D721Med (cell line): ENCODE measurements around the gene VPS9D1.
"Not testable (repeated sequence)": the region's sequence is repeated elsewhere in the genome, so short reads cannot be mapped to it uniquely, and the experiment has no call there.

Source experiments
- DNase-seq: peaks from one replicate; pipeline ENCODE4 v3.0.0; 2011; ENCODE audit warnings: low spot score; ENCODE audit not compliant: insufficient read length
- FAIRE-seq: peaks from 2 replicates; lab custom pipeline; 2011; peaks lifted over from hg19 to GRCh38; lab: Jason Lieb, UNC
- CTCF ChIP-seq: IDR thresholded peaks from 2 replicates; pipeline ENCODE4 v1.5.1; 2012; ENCODE audit warnings: mild to moderate bottlenecking, control low read depth; ENCODE audit not compliant: insufficient read depth; ENCODE audit errors: missing control alignments

Gene VPS9D1

GRCh38 chr16:89696670-89697128, 24.0 kb downstream of the VPS9D1 start:
- DNase-seq (no peak), FAIRE-seq (no peak)
- no peak for TF ChIP-seq CTCF

DNA sequence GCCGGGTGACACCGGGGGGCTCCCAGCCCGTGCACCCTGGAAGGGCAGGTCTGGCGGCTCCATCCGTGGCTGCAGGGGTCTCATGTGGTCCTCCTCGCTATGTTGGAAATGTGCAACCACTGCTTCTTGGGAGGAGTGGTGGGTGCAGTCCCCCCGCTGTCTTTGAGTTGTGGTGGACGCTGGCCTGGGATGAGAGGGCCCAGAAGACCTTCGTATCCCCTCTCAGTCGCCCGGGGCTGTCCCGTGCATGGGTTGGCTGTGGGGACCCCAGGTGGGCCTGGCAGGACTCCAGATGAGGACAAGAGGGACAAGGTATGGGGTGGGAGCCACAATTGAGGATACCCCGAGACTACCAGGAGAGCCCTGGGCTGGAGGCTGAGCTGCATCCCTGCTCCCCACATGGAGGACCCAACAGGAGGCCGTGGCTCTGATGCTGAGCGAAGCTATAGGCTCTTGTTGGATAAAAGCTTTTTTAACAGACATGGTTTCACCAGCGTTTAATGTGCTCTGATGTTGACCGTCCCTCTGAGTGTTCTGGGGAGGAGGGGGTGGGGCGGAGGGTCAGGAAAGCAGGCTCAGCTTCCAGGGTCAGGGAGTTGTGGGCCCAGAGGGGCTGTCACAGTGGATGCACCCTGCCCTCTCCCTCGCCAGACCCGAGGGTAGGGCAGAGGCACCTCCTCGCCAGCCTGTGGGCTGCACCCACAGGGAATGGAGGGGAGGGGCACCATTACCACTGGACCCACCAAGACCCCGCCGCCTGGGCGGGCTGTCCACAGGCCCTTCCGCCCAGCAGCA, 24.6 kb downstream of the VPS9D1 start:
- FAIRE-seq (no peak), DNase-seq (no peak)
- no peak for TF ChIP-seq CTCF

DNA sequence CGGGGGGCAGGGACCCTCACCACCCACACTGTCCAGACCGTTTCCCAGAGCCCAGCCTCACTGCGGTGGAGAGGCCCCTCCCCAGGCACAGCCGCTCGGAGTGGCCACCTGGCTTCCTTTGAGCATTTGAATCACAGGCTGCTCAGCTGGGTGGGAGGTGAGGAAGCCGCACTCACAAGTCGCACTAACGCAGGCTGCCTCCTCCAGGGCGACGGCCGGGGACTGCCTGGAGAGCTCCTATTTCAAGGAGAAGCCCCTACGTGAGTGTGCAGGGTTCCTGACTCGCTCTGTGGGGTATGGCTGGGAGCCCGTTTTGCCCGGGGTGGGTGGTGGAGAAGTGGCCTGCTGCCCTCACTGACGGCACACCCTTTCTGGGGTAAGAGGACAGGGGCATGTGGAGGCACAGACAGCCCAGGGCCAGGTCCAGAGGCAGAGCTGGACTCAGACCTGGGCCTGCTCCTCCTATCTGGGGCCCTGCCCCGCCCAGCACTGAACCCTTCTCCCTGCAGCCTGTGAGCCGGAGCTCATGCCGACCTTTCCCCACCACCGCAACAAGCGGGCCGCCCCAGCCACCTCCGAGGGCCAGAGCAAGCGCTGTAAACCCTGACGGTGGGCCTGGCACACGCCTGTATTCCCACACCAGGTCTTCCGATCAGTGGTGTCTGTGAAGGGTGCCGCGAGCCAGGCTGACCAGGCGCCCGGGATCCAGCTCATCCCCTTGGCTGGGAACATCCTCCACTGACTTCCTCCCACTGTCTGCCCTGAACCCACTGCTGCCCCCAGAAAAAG, 25.4 kb downstream of the VPS9D1 start:
- no peak for TF ChIP-seq CTCF
- FAIRE-seq, result no peak

DNA sequence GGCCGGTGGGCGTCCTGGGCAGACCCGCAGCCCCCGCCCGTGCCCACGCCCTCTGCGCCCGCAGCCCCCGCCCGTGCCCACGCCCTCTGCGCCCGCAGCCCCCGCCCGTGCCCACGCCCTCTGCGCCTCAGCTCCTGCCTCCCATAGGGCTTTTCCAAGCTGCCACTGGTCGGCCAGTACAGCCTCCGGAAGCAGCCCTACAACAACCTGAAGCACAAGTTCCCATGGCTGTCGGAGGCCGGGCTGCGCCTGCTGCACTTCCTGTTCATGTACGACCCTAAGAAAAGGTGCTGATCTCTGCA, 26.0 kb downstream of the VPS9D1 start:
- not testable (repeated sequence) for FAIRE-seq, DNase-seq

More for the DNA sequence above, 25.4 kb downstream of the VPS9D1 start:
- no peak for DNase-seq

DNA sequence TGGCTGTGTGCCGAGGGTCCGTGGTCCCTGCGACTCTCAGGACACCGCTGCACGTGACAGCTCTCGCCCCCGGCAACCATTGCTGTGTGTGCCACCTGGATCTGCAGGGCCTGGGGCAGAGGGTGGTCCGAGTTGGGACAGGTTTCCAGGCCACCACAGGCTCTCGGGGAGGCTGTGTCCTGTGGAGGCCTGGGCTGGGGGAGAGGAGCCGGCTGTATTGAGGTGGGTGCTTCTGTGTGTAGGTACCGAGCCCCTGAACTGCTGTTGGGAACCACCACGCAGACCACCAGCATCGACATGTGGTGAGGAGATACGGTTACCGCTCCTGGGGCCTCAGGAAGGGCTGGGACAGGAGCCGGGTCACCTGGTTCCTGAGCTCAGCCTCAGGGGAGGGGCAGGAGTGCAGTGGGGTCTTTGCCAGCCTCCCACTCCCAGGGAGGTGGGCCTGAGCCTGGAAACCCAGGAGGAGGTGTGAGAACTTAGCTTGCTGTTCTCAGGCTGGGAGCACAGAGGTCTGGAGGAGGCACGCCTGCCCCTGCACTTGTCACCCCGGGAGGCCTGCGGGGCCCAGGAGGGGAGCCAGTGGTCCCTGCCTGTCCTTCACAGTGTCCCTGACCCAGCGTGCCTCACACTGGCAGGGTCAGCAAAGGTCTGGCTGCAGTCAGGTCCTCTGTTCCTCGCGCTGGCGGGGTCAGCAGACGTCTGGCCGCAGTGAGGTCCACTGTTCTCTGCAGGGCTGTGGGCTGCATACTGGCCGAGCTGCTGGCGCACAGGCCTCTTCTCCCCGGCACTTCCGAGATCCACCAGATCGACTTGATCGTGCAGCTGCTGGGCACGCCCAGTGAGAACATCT, 26.5 kb downstream of the VPS9D1 start:
- DNase-seq (no peak), FAIRE-seq (no peak)
- TF ChIP-seq CTCF, result no peak

DNA sequence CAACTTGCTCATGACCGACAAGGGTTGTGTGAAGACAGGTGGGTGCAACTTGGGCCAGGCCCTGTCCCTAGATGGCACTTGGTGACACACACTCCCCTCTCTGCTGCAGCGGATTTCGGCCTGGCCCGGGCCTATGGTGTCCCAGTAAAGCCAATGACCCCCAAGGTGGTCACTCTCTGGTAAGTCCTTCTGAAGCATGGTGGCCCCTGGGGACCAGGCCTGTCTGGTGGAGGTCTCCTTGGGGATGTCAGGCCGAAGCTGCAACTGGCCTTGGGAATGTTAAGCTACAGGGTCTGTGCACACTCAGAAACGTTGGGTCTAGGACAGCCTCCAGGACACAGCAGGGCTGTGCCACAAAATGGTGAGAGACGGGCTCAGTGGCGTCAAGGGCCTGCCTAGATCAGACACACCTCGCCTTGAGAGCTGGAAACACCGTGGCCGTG, 27.4 kb downstream of the VPS9D1 start:
- DNase-seq (no peak), FAIRE-seq (no peak)
- TF ChIP-seq CTCF, result no peak

- no peak for TF ChIP-seq CTCF
- no peak for DNase-seq
- FAIRE-seq, result no peak
Measured at GRCh38 chr16:89691986-89692569, 28.6 kb downstream of the VPS9D1 start.
